ENCODE measurements around the gene ARID2. TPM values are rescaled to one million over a fixed set of nuclear protein-coding genes. Genes with fewer than 3 reads are reported as not detected.

ARID2 gene
- total and polyA plus RNA-seq, 10 of the 15 experiments (the other 5 are each of a cell fraction or from before 2014, with no cell fraction given): 9.2 to 29.8 (median 20.3) TPM

DNA sequence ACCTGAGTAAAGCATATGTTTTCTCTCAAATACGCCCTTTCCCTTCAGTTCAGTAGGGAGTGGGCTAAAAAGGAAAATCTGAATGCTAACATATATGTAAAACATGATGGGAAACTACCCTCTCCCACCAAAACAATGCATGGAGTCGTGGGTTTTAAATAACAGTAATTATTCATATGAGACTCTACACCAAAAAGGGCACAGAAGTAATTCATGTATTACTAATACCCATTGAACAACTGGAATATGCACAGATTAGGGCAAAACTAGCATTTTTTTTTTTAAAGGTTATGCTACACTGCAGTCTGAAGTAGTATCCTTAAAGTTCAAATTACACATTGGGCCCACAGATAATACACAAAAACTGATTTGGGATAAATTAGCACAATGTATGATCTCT lies 8.1 kb upstream of the ARID2 start:
- Histone ChIP-seq H4K20me1 (ENCODE audit: control insufficient read depth, insufficient read depth) (no peaks in the 10 kb centered on the region), H3K79me2 (ENCODE audit: control insufficient read depth, insufficient read depth, low read length) (peaks cover 54% of the 10 kb centered on the region), H3K36me3 (ENCODE audit: control insufficient read depth in 2 of 2, insufficient read depth in 2 of 2, low read length in 1 of 2) (no peaks in the 10 kb centered on the region), H3K9me3 (replicated peaks; ENCODE audit: control insufficient read depth, insufficient read depth, low read length) (no peaks in the 10 kb centered on the region), H3K9ac (ENCODE audit: control insufficient read depth, insufficient read depth, low read length) (no peak overlapping the region), H3K4me2 (ENCODE audit: control insufficient read depth, insufficient read depth) (peak overlapping the region; percentile 20; the same call in 1 of the 2 replicates), H3K27me3 (replicated peaks in 1 of 2; ENCODE audit: control insufficient read depth in 2 of 2, insufficient read depth in 2 of 2, low read length in 1 of 2) (no peaks in the 10 kb centered on the region), H3K4me1 (ENCODE audit: control insufficient read depth, insufficient read depth, low read length) (no peaks in the 10 kb centered on the region), H2AFZ (ENCODE audit: control insufficient read depth, low read depth, low read length) (no peak overlapping the region), H3K4me3 (no peak overlapping the region), H3K27ac (ENCODE audit: control insufficient read depth, insufficient read depth) (no peak overlapping the region)
- WGBS (ENCODE audit: insufficient coverage, insufficient replicate concordance, low lambda C conversion rate, missing lambda C conversion rate): 46% methylated on average over 2 of the region's 2 CpGs
- ChIA-PET SMC1A (ENCODE audit: uncharacterized antibody, unreplicated experiment) (interaction anchor here (0.6 kb wide), 1 partner anchor 28 kb away, joined by 3 read pairs; no protein-coding TSS in a partner anchor), POLR2A (no interaction called here), RAD21 (ENCODE audit: unreplicated experiment) (no interaction called here), CTCF (interaction anchor here (2.3 kb wide), 1 partner anchor 22 kb away, joined by 8 read pairs; no protein-coding TSS in a partner anchor)
- ATAC-seq (no peak), FAIRE-seq (no peak), DNase-seq (ENCODE audit: low read depth, low spot score) (no peak)
- intact Hi-C loops (cut with micrococcal nuclease; ENCODE audit: unreplicated experiment) (loop anchor here (10.0 kb wide), 1 partner anchor 147 kb away; no protein-coding TSS in a partner anchor), in situ Hi-C loops (cut with MboI) (no loop called here)
- TF ChIP-seq BCL11A (IDR thresholded peaks at IDR 0.05; ENCODE audit: low read depth, low read length) (no peak), NRF1 (conservative IDR thresholded peaks at IDR 0.05; ENCODE audit: low read depth, low read length) (no peak), TCF7 (IDR thresholded peaks at IDR 0.05; ENCODE audit: borderline replicate concordance) (no peak), ZSCAN29 (IDR thresholded peaks at IDR 0.05) (no peak), LARP7 (IDR thresholded peaks at IDR 0.05) (no peak)
- TF ChIP-seq, protein P1, sequence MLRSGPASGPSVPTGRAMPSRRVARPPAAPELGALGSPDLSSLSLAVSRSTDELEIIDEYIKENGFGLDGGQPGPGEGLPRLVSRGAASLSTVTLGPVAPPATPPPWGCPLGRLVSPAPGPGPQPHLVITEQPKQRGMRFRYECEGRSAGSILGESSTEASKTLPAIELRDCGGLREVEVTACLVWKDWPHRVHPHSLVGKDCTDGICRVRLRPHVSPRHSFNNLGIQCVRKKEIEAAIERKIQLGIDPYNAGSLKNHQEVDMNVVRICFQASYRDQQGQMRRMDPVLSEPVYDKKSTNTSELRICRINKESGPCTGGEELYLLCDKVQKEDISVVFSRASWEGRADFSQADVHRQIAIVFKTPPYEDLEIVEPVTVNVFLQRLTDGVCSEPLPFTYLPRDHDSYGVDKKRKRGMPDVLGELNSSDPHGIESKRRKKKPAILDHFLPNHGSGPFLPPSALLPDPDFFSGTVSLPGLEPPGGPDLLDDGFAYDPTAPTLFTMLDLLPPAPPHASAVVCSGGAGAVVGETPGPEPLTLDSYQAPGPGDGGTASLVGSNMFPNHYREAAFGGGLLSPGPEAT (IDR thresholded peaks at IDR 0.05; ENCODE audit: low read depth): no peak
- BruUV-seq (replicated peaks): no TSS peak

GRCh38 chr12:45721954-45722353 lies 7.6 kb upstream of the ARID2 start:
- ChIA-PET RAD21 (ENCODE audit: unreplicated experiment) (interaction anchor here (1.6 to 7.1 kb wide), 2 partner anchors 53 to 177 kb away, joined by 3 to 79 read pairs; no protein-coding TSS in a partner anchor), SMC1A (ENCODE audit: uncharacterized antibody, unreplicated experiment) (interaction anchor here (0.8 to 5.5 kb wide), 4 partner anchors 18 to 177 kb away, joined by 3 to 67 read pairs (median 18); no protein-coding TSS in a partner anchor), CTCF (interaction anchor here (1.4 to 7.7 kb wide), 4 partner anchors 10 to 176 kb away, joined by 3 to 109 read pairs (median 9); no protein-coding TSS in a partner anchor), POLR2A (no interaction called here)
- FAIRE-seq: no peak
- no peaks in the 10 kb centered on the region for H3K27me3 ChIP-seq (replicated peaks in 1 of 2; ENCODE audit: control insufficient read depth in 2 of 2, insufficient read depth in 2 of 2, low read length in 1 of 2)
- DNase-seq (ENCODE audit: low read depth, low spot score): no peak
- H4K20me1 ChIP-seq (ENCODE audit: control insufficient read depth, insufficient read depth): no peaks in the 10 kb centered on the region
- H3K36me3 ChIP-seq (ENCODE audit: control insufficient read depth in 2 of 2, insufficient read depth in 2 of 2, low read length in 1 of 2): no peaks in the 10 kb centered on the region
- H3K9me3 ChIP-seq (replicated peaks; ENCODE audit: control insufficient read depth, insufficient read depth, low read length): no peaks in the 10 kb centered on the region
- in situ Hi-C loops (cut with MboI): no loop called here
- H2AFZ ChIP-seq (ENCODE audit: control insufficient read depth, low read depth, low read length): no peak overlapping the region
- peak overlapping the region; percentile 20 for H3K4me2 ChIP-seq (ENCODE audit: control insufficient read depth, insufficient read depth)
- peaks cover 60% of the 10 kb centered on the region for H3K79me2 ChIP-seq (ENCODE audit: control insufficient read depth, insufficient read depth, low read length)
- BruUV-seq (replicated peaks): no TSS peak
- no peak overlapping the region for H3K9ac ChIP-seq (ENCODE audit: control insufficient read depth, insufficient read depth, low read length)
- no peak overlapping the region for H3K4me3 ChIP-seq
- intact Hi-C loops (cut with micrococcal nuclease; ENCODE audit: unreplicated experiment): loop anchor here (10.0 kb wide), 1 partner anchor 147 kb away; no protein-coding TSS in a partner anchor
- no peak overlapping the region for H3K27ac ChIP-seq (ENCODE audit: control insufficient read depth, insufficient read depth)
- TF ChIP-seq STAT1 (conservative IDR thresholded peaks at IDR 0.05): no peak
- no peak for TF ChIP-seq CBFB (IDR thresholded peaks at IDR 0.05; ENCODE audit: low read depth)
- no peak for TF ChIP-seq TBL1XR1 (IDR thresholded peaks at IDR 0.05; ENCODE audit: low read depth, low read length)
- TF ChIP-seq, protein P2, sequence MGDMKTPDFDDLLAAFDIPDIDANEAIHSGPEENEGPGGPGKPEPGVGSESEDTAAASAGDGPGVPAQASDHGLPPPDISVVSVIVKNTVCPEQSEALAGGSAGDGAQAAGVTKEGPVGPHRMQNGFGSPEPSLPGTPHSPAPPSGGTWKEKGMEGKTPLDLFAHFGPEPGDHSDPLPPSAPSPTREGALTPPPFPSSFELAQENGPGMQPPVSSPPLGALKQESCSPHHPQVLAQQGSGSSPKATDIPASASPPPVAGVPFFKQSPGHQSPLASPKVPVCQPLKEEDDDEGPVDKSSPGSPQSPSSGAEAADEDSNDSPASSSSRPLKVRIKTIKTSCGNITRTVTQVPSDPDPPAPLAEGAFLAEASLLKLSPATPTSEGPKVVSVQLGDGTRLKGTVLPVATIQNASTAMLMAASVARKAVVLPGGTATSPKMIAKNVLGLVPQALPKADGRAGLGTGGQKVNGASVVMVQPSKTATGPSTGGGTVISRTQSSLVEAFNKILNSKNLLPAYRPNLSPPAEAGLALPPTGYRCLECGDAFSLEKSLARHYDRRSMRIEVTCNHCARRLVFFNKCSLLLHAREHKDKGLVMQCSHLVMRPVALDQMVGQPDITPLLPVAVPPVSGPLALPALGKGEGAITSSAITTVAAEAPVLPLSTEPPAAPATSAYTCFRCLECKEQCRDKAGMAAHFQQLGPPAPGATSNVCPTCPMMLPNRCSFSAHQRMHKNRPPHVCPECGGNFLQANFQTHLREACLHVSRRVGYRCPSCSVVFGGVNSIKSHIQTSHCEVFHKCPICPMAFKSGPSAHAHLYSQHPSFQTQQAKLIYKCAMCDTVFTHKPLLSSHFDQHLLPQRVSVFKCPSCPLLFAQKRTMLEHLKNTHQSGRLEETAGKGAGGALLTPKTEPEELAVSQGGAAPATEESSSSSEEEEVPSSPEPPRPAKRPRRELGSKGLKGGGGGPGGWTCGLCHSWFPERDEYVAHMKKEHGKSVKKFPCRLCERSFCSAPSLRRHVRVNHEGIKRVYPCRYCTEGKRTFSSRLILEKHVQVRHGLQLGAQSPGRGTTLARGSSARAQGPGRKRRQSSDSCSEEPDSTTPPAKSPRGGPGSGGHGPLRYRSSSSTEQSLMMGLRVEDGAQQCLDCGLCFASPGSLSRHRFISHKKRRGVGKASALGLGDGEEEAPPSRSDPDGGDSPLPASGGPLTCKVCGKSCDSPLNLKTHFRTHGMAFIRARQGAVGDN (IDR thresholded peaks at IDR 0.05): no peak
- no peak for TF ChIP-seq LARP7 (IDR thresholded peaks at IDR 0.05)
- no peak for TF ChIP-seq ZNF274 (IDR thresholded peaks at IDR 0.05; ENCODE audit: insufficient read depth, insufficient read length)
- TF ChIP-seq FOXM1 (IDR thresholded peaks at IDR 0.05; ENCODE audit: low read depth, low read length): no peak
- ATAC-seq: no peak
- H3K4me1 ChIP-seq (ENCODE audit: control insufficient read depth, insufficient read depth, low read length): no peaks in the 10 kb centered on the region
- 99% methylated on average over 7 of the region's 7 CpGs for WGBS (ENCODE audit: insufficient coverage, insufficient replicate concordance, low lambda C conversion rate, missing lambda C conversion rate)
